DMS 273 (cell line): ENCODE data around the gene ADAM29.
"Not testable (repeated sequence)": the region's sequence is repeated elsewhere in the genome, so short reads cannot be mapped to it uniquely, and the experiment has no call there.

Source experiments
- DNase-seq: peaks from one replicate; lab custom pipeline; 2025; ENCODE audit not compliant: unreplicated experiment; lab: John Stamatoyannopoulos, UW

The ADAM29 gene

DNA sequence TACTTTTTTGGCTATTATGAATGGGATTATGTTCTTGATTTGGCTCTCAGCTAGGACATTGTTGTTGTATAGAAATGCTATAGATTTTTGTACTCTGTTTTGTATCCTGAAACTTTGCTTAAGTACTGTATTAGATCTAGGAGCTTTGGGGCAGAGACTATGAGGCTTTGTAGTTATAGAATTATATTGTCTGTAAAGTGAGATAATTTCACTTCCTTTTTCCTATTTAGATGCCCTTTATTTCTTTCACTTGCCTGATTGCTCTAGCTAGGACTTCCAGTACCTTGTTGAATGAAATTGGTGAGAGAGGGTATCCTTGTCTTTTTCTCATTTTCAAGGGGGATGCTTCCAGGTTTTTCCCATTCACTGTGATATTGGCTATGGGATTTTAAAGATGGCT lies 28.1 kb downstream of the ADAM29 start:
- DNase-seq, result no peak

GRCh38 chr4:174948826-174949225 lies 30.7 kb downstream of the ADAM29 start:
- DNase-seq, result no peak

DNA sequence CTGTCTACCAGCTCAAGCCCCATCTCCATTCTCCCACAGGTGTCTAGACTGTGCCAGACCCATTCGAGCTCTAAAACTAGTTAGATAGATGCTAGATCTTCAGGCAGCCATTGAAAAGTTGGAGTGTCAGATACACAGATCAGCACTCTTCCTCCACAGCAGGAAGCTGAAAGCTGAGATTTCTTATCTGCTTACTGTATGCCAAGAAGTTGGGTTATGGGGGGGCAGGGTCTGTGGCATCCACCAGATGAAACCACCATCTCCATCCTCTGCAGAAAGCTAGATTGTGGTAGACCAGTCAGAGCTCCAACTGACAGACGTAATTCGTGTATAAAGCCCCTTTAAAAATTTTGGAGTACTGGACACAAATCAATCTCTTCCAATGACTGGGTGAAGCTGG lies 54.8 kb downstream of the ADAM29 start:
- no peak for DNase-seq

DNA sequence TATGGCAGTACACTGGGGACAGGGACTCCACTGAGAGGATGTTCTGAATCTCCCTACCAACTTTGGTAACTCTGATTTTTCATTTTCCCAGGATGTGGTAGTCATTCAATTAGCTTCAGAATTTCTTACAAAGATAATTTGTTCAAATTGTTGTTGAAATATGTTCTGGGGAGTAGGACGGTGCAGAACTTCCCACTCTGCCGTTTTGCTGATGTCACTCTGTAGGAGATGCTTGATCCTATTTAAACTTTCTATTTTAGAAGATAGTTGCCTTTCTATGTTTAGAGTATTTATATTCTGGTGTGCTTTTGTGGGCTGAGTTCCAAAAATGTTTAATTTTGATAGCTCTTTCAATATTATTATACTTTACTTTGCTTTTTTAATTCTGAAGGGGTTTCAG lies 55.2 kb downstream of the ADAM29 start:
- no peak for DNase-seq

DNA sequence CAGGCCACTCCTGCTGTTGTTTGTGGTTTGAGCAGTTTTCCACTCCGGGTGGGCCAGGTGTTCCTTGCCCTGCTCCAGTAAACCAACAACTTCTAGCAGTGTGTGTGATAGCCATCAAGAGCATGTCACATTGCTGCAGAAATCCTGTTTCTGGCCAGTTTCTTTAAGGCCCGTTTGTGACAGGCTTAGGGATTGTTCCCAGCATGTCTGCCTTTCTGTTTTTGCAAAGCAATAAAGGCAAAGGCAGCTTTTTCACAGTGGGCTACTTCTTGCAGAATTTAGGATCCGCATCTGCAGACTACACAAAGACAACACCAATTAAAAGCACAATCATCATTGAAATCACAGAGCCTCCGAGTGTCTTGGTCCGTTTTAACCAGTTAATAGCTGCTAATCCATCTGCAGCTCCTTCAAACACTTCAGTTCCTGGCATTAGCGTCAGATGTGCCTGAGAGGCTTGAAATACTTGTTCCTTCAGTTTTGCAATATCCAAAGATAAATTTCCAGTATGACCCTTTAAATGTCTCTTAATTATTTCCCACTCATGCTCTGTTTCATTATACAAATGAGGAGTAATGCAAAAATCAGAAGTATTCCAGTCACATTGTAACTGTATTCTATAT lies 65.1 kb downstream of the ADAM29 start:
- DNase-seq, result no peak

- not testable (repeated sequence) for DNase-seq
Measured at GRCh38 chr4:174983870-174984269, 65.7 kb downstream of the ADAM29 start.

DNA sequence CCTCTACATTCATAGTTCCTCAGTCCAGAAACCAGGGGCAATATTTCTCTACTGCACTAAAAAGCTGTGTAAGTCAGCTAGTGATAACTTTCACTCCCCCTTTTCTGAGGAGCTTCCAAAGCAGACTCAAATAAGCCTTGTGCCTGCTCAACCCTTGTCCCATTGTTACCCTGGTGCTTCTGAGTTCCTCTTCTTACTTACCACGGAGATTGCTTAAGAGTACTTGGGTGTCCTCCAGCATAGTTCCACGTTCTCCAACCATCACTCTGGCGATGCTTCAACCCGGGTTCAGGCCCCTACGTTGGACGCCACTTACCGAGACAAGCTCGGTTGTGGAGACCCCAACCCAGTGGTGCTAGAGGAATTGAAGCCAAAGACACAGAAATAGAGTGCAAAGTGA lies 71.6 kb downstream of the ADAM29 start:
- peak; percentile 0 for DNase-seq

DNA sequence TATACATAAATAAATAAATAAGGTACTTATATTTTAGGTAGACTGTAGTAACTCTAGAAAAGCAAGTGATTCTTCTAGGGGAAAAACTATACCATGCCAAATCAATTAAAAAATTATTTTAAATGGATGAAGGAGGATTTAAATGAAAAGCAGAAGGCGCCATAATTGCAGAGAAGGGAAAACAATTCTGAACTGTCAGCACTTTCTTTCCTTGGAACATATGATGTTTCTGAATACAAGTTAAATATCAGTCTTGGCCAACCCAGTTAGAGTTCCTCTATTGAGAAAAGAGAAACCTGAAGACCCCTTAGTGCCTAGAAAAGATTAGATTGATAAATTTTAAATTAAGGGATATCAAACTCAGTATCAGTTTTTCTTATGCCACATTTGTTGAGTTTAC lies 75.8 kb downstream of the ADAM29 start:
- no peak for DNase-seq

DNA sequence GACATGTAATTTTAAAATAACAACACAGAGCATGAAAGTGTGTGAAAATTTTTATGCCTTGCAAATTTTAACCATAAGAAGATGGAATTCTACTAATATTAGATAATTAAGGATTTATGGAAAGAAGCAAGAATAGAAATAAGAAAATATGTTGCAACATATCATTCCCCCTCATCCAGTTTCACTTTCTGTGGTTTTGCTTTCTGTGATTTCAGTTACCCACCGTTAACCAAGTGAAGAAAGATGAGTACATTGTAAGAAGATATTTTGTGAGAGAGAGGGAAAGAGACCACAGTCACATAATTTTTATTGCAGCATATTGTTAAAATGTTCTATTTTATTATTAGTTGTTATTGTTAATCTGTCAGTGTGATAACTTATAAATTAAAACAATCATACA lies 77.9 kb downstream of the ADAM29 start:
- no peak for DNase-seq

DNA sequence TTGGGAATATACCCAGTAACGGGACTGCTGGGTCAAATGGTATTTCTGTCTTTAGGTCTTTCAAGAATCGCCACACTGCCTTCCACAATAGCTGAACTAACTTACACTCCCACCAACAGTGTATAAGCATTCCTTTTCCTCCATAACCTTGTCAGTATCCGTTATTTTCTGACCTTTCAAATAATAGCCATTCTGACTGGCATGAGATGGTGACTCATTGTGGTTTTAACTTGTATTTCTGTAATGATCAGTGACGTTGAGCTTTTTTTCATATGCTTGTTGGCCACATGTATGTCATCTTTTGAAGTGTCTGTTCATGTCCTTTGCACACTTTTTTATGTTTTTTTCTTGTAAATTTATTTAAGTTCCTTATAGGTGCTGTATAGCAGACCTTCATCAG lies 81.2 kb downstream of the ADAM29 start:
- DNase-seq, result no peak

DNA sequence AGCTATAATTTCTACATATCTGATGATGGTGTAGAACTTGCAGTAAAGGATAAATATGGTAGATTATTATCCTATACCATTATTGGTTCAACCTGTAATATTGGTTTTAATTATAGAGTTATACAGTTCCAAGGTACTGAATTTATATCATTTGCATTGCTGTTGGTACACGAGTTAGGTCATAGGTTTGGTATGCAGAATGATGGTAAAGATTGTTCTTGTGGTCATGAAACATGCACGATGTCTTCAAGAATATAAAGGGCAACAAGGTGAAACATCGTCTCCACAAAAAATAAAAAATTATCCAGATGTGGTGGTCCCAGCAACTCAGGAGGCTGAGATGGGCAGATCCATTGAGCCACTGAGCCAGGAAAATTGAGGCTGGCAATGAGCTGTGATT lies 99.6 kb downstream of the ADAM29 start:
- DNase-seq, result no peak

- DNase-seq, result not testable (repeated sequence)
Measured at GRCh38 chr4:175019447-175019846, 101.3 kb downstream of the ADAM29 start.
